ENCODE results near the gene LYRM1.

LYRM1 gene

GRCh38 chr16:20946015-20946629 lies 45.6 kb downstream of the LYRM1 start:
- H4K20me1 ChIP-seq (ENCODE audit: insufficient read depth, low read length) = no peaks in the 10 kb centered on the region
- no peak overlapping the region for H2AFZ ChIP-seq (ENCODE audit: low read length)
- DNase-seq = no peak
- no peak overlapping the region for H3K4me2 ChIP-seq (ENCODE audit: low read depth, low read length)
- no peak for TF ChIP-seq EZH2 (optimal IDR thresholded peaks at IDR 0.05; ENCODE audit: low read depth, low read length)
- no peak for TF ChIP-seq EZH2phosphoT487 (IDR thresholded peaks at IDR 0.05; ENCODE audit: low read length)
- no peak for TF ChIP-seq CTCF (IDR thresholded peaks at IDR 0.05; ENCODE audit: low read length)
- no peak overlapping the region for H3K9ac ChIP-seq (ENCODE audit: low read length)
- H3K79me2 ChIP-seq (ENCODE audit: low read length) = no peaks in the 10 kb centered on the region
- 0 out of 2 replicates have a peak, but pooled peaks cover 4% of the 10 kb centered on the region for H3K27me3 ChIP-seq (replicated peaks; ENCODE audit: insufficient read depth, low read length)
- H3F3A ChIP-seq (ENCODE audit: insufficient read depth, low read length) = peaks cover 9% of the 10 kb centered on the region
- H3K36me3 ChIP-seq (replicated peaks; ENCODE audit: insufficient read depth, low read length) = no peaks in the 10 kb centered on the region
- H3K9me3 ChIP-seq (replicated peaks; ENCODE audit: insufficient read depth, low read length) = no peaks in the 10 kb centered on the region
- H3K4me3 ChIP-seq (ENCODE audit: low read length) = no peak overlapping the region
- H3K9me2 ChIP-seq (replicated peaks; ENCODE audit: insufficient read depth, low read length) = no peaks in the 10 kb centered on the region
- peaks cover 6% of the 10 kb centered on the region for H3K4me1 ChIP-seq (ENCODE audit: low read length)
- H3K27ac ChIP-seq (ENCODE audit: low read length) = no peak overlapping the region

DNA sequence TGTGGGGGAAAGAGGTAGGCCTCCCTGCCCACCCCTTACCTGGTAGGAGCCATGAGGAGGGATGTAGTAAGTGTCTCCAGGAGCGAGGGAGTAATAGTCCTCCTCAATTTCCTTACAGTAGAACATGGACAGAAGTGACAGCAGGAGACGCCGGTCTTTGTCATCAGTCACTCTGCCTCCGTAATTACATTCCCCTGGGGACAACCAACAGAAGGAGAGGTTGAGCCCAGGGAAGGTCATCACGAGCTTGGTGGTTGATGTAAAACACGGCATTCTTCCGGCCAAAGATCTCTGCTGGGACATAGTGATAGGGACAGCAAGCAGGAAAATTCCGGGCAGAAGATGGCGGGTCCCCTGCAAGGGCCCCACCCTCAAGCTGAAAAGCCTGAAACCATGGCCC lies 47.9 kb downstream of the LYRM1 start:
- Histone ChIP-seq H4K20me1 (ENCODE audit: insufficient read depth, low read length) (no peaks in the 10 kb centered on the region), H3K9ac (ENCODE audit: low read length) (no peak overlapping the region), H3F3A (ENCODE audit: insufficient read depth, low read length) (peaks cover 4% of the 10 kb centered on the region), H3K4me1 (ENCODE audit: low read length) (peaks cover 6% of the 10 kb centered on the region), H3K4me2 (ENCODE audit: low read depth, low read length) (no peak overlapping the region), H3K27ac (ENCODE audit: low read length) (no peak overlapping the region), H3K9me2 (replicated peaks; ENCODE audit: insufficient read depth, low read length) (no peaks in the 10 kb centered on the region), H3K4me3 (ENCODE audit: low read length) (no peak overlapping the region), H2AFZ (ENCODE audit: low read length) (no peak overlapping the region), H3K36me3 (replicated peaks; ENCODE audit: insufficient read depth, low read length) (no peaks in the 10 kb centered on the region), H3K9me3 (replicated peaks; ENCODE audit: insufficient read depth, low read length) (no peaks in the 10 kb centered on the region), H3K79me2 (ENCODE audit: low read length) (no peaks in the 10 kb centered on the region), H3K27me3 (replicated peaks; ENCODE audit: insufficient read depth, low read length) (0 out of 2 replicates have a peak, but pooled peaks cover 4% of the 10 kb centered on the region)
- no peak for DNase-seq
- no peak for TF ChIP-seq EZH2 (optimal IDR thresholded peaks at IDR 0.05; ENCODE audit: low read depth, low read length)
- no peak for TF ChIP-seq EZH2phosphoT487 (IDR thresholded peaks at IDR 0.05; ENCODE audit: low read length)

GRCh38 chr16:20949660-20950059 lies 49.1 kb downstream of the LYRM1 start:
- Histone ChIP-seq H3K9ac (ENCODE audit: low read length) (no peak overlapping the region), H3K36me3 (replicated peaks; ENCODE audit: insufficient read depth, low read length) (no peaks in the 10 kb centered on the region), H3K4me3 (ENCODE audit: low read length) (no peak overlapping the region), H2AFZ (ENCODE audit: low read length) (no peak overlapping the region), H3K9me3 (replicated peaks; ENCODE audit: insufficient read depth, low read length) (no peaks in the 10 kb centered on the region), H3F3A (ENCODE audit: insufficient read depth, low read length) (no peaks in the 10 kb centered on the region), H3K4me1 (ENCODE audit: low read length) (no peaks in the 10 kb centered on the region), H3K4me2 (ENCODE audit: low read depth, low read length) (no peak overlapping the region), H3K27ac (ENCODE audit: low read length) (no peak overlapping the region), H4K20me1 (ENCODE audit: insufficient read depth, low read length) (no peaks in the 10 kb centered on the region), H3K79me2 (ENCODE audit: low read length) (no peaks in the 10 kb centered on the region), H3K9me2 (replicated peaks; ENCODE audit: insufficient read depth, low read length) (no peaks in the 10 kb centered on the region), H3K27me3 (replicated peaks; ENCODE audit: insufficient read depth, low read length) (0 out of 2 replicates have a peak, but pooled peaks cover 4% of the 10 kb centered on the region)
- TF ChIP-seq EZH2phosphoT487 (IDR thresholded peaks at IDR 0.05; ENCODE audit: low read length) = no peak
- TF ChIP-seq EZH2 (optimal IDR thresholded peaks at IDR 0.05; ENCODE audit: low read depth, low read length) = no peak
- TF ChIP-seq CTCF (IDR thresholded peaks at IDR 0.05; ENCODE audit: low read length) = no peak
- no peak for DNase-seq

GRCh38 chr16:20950294-20950693 lies 49.7 kb downstream of the LYRM1 start:
- TF ChIP-seq EZH2 (optimal IDR thresholded peaks at IDR 0.05; ENCODE audit: low read depth, low read length) (no peak), EZH2phosphoT487 (IDR thresholded peaks at IDR 0.05; ENCODE audit: low read length) (no peak), CTCF (IDR thresholded peaks at IDR 0.05; ENCODE audit: low read length) (no peak)
- Histone ChIP-seq H3K4me1 (ENCODE audit: low read length) (no peaks in the 10 kb centered on the region), H3K27ac (ENCODE audit: low read length) (no peak overlapping the region), H3K9ac (ENCODE audit: low read length) (no peak overlapping the region), H3K79me2 (ENCODE audit: low read length) (no peaks in the 10 kb centered on the region), H3K4me2 (ENCODE audit: low read depth, low read length) (no peak overlapping the region), H3K9me2 (replicated peaks; ENCODE audit: insufficient read depth, low read length) (no peaks in the 10 kb centered on the region), H3K27me3 (replicated peaks; ENCODE audit: insufficient read depth, low read length) (0 out of 2 replicates have a peak, but pooled peaks cover 4% of the 10 kb centered on the region), H3K36me3 (replicated peaks; ENCODE audit: insufficient read depth, low read length) (no peaks in the 10 kb centered on the region), H4K20me1 (ENCODE audit: insufficient read depth, low read length) (no peaks in the 10 kb centered on the region), H3K4me3 (ENCODE audit: low read length) (no peak overlapping the region), H3F3A (ENCODE audit: insufficient read depth, low read length) (no peaks in the 10 kb centered on the region), H3K9me3 (replicated peaks; ENCODE audit: insufficient read depth, low read length) (no peaks in the 10 kb centered on the region), H2AFZ (ENCODE audit: low read length) (no peak overlapping the region)
- DNase-seq = no peak

Data from MM.1S (cell line).